ENCODE data around the gene THRB.

DNA sequence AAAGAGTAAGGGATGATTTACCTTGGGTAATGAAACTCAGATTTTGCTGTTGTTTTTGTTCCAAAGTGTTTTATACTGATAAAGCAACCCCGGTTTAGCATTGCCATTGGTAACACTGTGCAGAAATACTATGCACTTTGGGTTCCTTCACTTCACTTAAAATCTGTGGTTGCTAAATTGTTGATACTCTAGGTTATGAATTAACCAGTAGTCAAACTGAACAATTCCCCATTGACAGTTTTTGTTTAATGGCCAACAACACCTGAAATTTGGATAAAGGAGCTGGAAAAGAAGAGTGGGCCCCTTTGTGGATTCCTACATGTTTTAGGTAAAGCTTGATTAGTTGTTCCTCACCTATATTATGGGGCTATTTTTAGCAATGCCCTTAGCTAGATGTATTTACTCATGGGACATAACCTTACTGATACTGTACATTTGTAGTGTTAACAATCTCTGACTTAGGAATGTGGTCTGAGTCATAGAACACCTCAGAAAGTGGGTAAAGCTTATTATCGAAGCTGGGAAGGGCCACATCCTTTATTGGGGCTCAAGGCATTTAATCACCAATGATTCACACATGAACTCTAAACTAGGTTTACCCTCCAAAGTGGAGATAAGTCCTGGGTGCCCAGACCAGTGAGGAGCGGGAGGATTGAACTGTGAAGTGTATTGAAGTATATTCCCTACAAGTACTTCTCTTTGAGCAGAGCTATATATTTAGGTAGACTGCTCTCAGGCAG, 29.5 kb upstream of the THRB start:
- TF ChIP-seq CTCF (IDR thresholded peaks at IDR 0.05) = no peak
- TF ChIP-seq POLR2A (IDR thresholded peaks at IDR 0.05) = no peak
